ENCODE data around the gene PSMF1.

PSMF1 gene, protein sequence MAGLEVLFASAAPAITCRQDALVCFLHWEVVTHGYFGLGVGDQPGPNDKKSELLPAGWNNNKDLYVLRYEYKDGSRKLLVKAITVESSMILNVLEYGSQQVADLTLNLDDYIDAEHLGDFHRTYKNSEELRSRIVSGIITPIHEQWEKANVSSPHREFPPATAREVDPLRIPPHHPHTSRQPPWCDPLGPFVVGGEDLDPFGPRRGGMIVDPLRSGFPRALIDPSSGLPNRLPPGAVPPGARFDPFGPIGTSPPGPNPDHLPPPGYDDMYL

DNA sequence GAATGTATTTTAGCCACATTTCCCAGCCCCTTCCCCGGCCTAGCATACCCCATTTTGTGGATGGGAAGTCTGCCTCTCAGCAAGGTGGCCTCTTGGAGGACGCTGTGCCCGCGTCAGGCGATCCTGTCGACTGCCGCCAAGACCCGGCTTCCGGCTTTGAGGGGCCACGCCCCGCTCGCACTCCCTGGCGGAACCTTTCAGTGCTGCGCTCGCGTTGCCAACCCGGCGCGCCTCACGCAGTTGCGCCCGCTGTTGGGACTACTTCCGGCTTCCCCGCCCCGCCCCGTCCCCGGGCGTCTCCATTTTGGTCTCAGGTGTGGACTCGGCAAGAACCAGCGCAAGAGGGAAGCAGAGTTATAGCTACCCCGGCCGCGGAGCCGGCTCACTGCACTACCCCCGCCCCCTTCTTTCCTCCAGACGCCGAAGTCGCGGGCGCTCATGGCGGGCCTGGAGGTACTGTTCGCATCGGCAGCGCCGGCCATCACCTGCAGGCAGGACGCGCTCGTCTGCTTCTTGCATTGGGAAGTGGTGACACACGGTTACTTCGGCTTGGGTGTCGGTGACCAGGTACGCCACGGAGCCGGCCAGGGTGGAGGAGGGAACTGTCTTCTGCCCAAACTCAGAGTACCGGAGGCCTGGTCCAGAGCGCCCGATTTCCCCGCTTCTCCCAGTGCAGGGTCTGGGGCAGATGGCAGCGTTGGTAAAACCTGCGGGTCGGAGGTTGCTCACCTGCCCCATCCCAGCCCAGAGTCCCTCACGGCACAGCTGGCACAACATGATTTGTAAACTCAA, at the start of gene PSMF1:
PSMF1 (plus strand) TSS at position 267 of the 792 bp plus-strand sequence; CDS start at position 439, 172 bp downstream.
- peaks cover 41% of the 10 kb centered on the region for H3K36me3 ChIP-seq (ENCODE audit: control insufficient read depth, low read length)
- H3K27me3 ChIP-seq (ENCODE audit: control insufficient read depth, low read length), result no peaks in the 10 kb centered on the region
- 0 out of 2 replicates have a peak, but pooled peaks cover 3% of the 10 kb centered on the region for H3F3A ChIP-seq (ENCODE audit: control insufficient read depth, insufficient read depth)
- TF ChIP-seq, protein P1, sequence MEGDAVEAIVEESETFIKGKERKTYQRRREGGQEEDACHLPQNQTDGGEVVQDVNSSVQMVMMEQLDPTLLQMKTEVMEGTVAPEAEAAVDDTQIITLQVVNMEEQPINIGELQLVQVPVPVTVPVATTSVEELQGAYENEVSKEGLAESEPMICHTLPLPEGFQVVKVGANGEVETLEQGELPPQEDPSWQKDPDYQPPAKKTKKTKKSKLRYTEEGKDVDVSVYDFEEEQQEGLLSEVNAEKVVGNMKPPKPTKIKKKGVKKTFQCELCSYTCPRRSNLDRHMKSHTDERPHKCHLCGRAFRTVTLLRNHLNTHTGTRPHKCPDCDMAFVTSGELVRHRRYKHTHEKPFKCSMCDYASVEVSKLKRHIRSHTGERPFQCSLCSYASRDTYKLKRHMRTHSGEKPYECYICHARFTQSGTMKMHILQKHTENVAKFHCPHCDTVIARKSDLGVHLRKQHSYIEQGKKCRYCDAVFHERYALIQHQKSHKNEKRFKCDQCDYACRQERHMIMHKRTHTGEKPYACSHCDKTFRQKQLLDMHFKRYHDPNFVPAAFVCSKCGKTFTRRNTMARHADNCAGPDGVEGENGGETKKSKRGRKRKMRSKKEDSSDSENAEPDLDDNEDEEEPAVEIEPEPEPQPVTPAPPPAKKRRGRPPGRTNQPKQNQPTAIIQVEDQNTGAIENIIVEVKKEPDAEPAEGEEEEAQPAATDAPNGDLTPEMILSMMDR (IDR thresholded peaks at IDR 0.05; ENCODE audit: low read depth, low read length, poor library complexity, severe bottlenecking), result no peak
- no peak for TF ChIP-seq EZH2phosphoT487 (IDR thresholded peaks at IDR 0.05; ENCODE audit: borderline replicate concordance, low read length)
- peaks cover 41% of the 10 kb centered on the region for H3K4me1 ChIP-seq (ENCODE audit: control insufficient read depth, low read length)
- H3K9me2 ChIP-seq (replicated peaks; ENCODE audit: control insufficient read depth, low read length), result no peaks in the 10 kb centered on the region
- H3K4me3 ChIP-seq (ENCODE audit: low read length), result peak within 1 kb of the TSS; percentile 98
- peaks cover 55% of the 10 kb centered on the region for H3K79me2 ChIP-seq (ENCODE audit: control insufficient read depth, low read length)
- peak within 1 kb of the TSS; percentile 43 for H3K27ac ChIP-seq (ENCODE audit: low read depth, low read length)
- no peaks in the 10 kb centered on the region for H3K9me3 ChIP-seq (ENCODE audit: control insufficient read depth, insufficient read depth, low read length)
- H3K4me2 ChIP-seq (ENCODE audit: low read length), result peak within 1 kb of the TSS; percentile 99
- 0 out of 2 replicates have a peak, but pooled peaks cover 6% of the 10 kb centered on the region for H4K20me1 ChIP-seq (ENCODE audit: control insufficient read depth, insufficient read depth, low read depth, low read length)

DNA sequence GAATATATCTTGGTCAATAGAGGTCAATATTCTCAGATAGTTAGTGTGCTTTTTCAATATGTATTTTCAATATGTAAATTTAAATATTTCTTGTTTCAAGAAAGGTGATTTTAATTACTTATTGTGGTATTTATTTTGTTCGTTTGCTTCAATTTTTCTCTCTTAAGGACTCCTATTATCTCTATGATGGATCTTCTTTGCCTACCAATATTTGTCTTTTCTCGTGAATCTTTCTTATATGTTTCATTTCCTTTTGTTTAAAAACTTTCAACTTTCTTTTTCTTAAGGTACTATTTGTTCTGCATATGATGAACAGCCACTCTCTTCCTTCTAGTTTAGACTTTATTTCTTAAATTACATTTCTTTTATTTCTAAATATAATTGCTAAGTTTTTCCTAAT, 46.1 kb upstream of the PSMF1 start:
- Histone ChIP-seq H3K36me3 (ENCODE audit: control insufficient read depth, low read length) (no peaks in the 10 kb centered on the region), H3K4me3 (ENCODE audit: low read length) (no peak overlapping the region), H3K4me2 (ENCODE audit: low read length) (no peak overlapping the region), H3K9me2 (replicated peaks; ENCODE audit: control insufficient read depth, low read length) (no peaks in the 10 kb centered on the region; the same call in 1 of the 2 replicates), H4K20me1 (ENCODE audit: control insufficient read depth, insufficient read depth, low read depth, low read length) (no peaks in the 10 kb centered on the region), H3K27me3 (ENCODE audit: control insufficient read depth, low read length) (no peaks in the 10 kb centered on the region), H3K79me2 (ENCODE audit: control insufficient read depth, low read length) (no peaks in the 10 kb centered on the region), H3F3A (ENCODE audit: control insufficient read depth, insufficient read depth) (no peaks in the 10 kb centered on the region), H3K9me3 (ENCODE audit: control insufficient read depth, insufficient read depth, low read length) (no peaks in the 10 kb centered on the region), H3K27ac (ENCODE audit: low read depth, low read length) (no peak overlapping the region), H3K4me1 (ENCODE audit: control insufficient read depth, low read length) (no peaks in the 10 kb centered on the region)
- TF ChIP-seq, protein P1 (IDR thresholded peaks at IDR 0.05; ENCODE audit: low read depth, low read length, poor library complexity, severe bottlenecking), result no peak
- no peak for TF ChIP-seq EZH2phosphoT487 (IDR thresholded peaks at IDR 0.05; ENCODE audit: borderline replicate concordance, low read length)

DNA sequence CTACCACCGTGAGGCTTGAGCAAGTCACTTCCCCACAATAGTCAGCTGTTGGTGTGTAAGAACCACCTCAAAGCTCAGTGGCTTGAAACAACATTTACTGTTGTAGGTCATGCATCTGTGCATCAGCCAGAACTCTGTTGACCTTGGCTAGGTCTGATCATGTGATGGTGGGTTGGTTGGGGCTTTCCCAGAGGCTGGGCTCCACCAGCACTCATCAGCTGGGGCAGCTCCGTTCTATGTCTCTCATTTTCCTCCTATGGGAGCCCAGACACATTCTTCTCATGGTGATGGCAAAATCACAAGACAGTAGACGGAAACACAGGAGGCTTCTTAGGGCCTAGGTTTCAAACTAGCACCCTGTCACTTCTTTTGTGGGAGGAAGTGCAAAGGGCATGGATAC, 42.8 kb upstream of the PSMF1 start:
- Histone ChIP-seq H3K9me2 (replicated peaks; ENCODE audit: control insufficient read depth, low read length) (no peaks in the 10 kb centered on the region), H3F3A (ENCODE audit: control insufficient read depth, insufficient read depth) (no peaks in the 10 kb centered on the region), H3K9me3 (ENCODE audit: control insufficient read depth, insufficient read depth, low read length) (no peaks in the 10 kb centered on the region), H3K79me2 (ENCODE audit: control insufficient read depth, low read length) (no peaks in the 10 kb centered on the region), H3K4me3 (ENCODE audit: low read length) (no peak overlapping the region), H3K36me3 (ENCODE audit: control insufficient read depth, low read length) (no peaks in the 10 kb centered on the region), H3K27ac (ENCODE audit: low read depth, low read length) (no peak overlapping the region), H3K4me2 (ENCODE audit: low read length) (no peak overlapping the region), H4K20me1 (ENCODE audit: control insufficient read depth, insufficient read depth, low read depth, low read length) (no peaks in the 10 kb centered on the region), H3K4me1 (ENCODE audit: control insufficient read depth, low read length) (no peaks in the 10 kb centered on the region), H3K27me3 (ENCODE audit: control insufficient read depth, low read length) (no peaks in the 10 kb centered on the region)
- no peak for TF ChIP-seq EZH2phosphoT487 (IDR thresholded peaks at IDR 0.05; ENCODE audit: borderline replicate concordance, low read length)
- TF ChIP-seq, protein P1 (IDR thresholded peaks at IDR 0.05; ENCODE audit: low read depth, low read length, poor library complexity, severe bottlenecking), result no peak

All from DOHH2 (cell line).